SK-N-SH treated with all-trans-retinoic acid at 6 μM for 48 hours (cell line): ENCODE data around the gene NEIL3.

Source experiments
- ARNTL ChIP-seq: fragments of 450-650 bp; formaldehyde crosslinking; IDR thresholded peaks from 2 replicates; pipeline ENCODE4 v1.5.0; 2020; ENCODE audit warnings: low read depth, mild to moderate bottlenecking, moderate library complexity, borderline replicate concordance
- CSDC2 ChIP-seq: fragments of 250-450 bp; sonication (Bioruptor Pico); IDR thresholded peaks from 2 replicates; pipeline ENCODE4 v1.5.0; 2020; ENCODE audit warnings: mild to moderate bottlenecking, moderate library complexity
- RARB ChIP-seq: fragments of 250-450 bp; sonication (Bioruptor Pico); IDR thresholded peaks from 2 replicates; pipeline ENCODE4 v1.8.0; 2021; ENCODE audit warnings: mild to moderate bottlenecking, moderate library complexity
- ZFP3 ChIP-seq: fragments of 250-450 bp; sonication (Bioruptor Pico); IDR thresholded peaks from 2 replicates; pipeline ENCODE4 v1.5.0; 2020; ENCODE audit warnings: mild to moderate bottlenecking, moderate library complexity
- ZFP30 ChIP-seq: fragments of 450-650 bp; formaldehyde crosslinking; IDR thresholded peaks from 2 replicates; pipeline ENCODE4 v1.5.0; 2022; ENCODE audit warnings: mild to moderate bottlenecking, moderate library complexity
- ZNF565 ChIP-seq: fragments of 450-650 bp; formaldehyde crosslinking; conservative IDR thresholded peaks from 2 replicates; pipeline ENCODE4 v1.5.0; 2020; ENCODE audit warnings: low read depth, mild to moderate bottlenecking, moderate library complexity
- TF ChIP-seq, protein P1 (sequence below): fragments of 250-450 bp; sonication (Bioruptor Pico); IDR thresholded peaks from 2 replicates; pipeline ENCODE4 v1.5.0; 2020; ENCODE audit warnings: mild to moderate bottlenecking, moderate library complexity

GRCh38 chr4:177313263-177313662 is 3.6 kb downstream of the NEIL3 start:
- TF ChIP-seq ZFP3 (CRISPR knock-in tag) (no peak), ZFP30 (CRISPR knock-in tag) (no peak), RARB (CRISPR knock-in tag) (no peak), ZNF565 (CRISPR knock-in tag) (no peak), ARNTL (CRISPR knock-in tag) (no peak), CSDC2 (no peak)
- TF ChIP-seq, protein P1, sequence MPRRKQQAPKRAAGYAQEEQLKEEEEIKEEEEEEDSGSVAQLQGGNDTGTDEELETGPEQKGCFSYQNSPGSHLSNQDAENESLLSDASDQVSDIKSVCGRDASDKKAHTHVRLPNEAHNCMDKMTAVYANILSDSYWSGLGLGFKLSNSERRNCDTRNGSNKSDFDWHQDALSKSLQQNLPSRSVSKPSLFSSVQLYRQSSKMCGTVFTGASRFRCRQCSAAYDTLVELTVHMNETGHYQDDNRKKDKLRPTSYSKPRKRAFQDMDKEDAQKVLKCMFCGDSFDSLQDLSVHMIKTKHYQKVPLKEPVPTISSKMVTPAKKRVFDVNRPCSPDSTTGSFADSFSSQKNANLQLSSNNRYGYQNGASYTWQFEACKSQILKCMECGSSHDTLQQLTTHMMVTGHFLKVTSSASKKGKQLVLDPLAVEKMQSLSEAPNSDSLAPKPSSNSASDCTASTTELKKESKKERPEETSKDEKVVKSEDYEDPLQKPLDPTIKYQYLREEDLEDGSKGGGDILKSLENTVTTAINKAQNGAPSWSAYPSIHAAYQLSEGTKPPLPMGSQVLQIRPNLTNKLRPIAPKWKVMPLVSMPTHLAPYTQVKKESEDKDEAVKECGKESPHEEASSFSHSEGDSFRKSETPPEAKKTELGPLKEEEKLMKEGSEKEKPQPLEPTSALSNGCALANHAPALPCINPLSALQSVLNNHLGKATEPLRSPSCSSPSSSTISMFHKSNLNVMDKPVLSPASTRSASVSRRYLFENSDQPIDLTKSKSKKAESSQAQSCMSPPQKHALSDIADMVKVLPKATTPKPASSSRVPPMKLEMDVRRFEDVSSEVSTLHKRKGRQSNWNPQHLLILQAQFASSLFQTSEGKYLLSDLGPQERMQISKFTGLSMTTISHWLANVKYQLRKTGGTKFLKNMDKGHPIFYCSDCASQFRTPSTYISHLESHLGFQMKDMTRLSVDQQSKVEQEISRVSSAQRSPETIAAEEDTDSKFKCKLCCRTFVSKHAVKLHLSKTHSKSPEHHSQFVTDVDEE (CRISPR knock-in tag) = no peak
